Astrocyte (in vitro differentiated cells and primary cell): ENCODE results near the gene GRIN3B.

Source experiments
- EZH2 ChIP-seq: IDR thresholded peaks from 2 replicates; pipeline ENCODE4 v1.6.1; 2012; ENCODE audit warnings: mild to moderate bottlenecking, low read length, inconsistent platforms; ENCODE audit not compliant: insufficient read depth
- TF ChIP-seq, protein P1 (sequence below): IDR thresholded peaks from 2 replicates; pipeline ENCODE4 v1.5.1; 2011; ENCODE audit warnings: low read depth, mild to moderate bottlenecking, inconsistent platforms, low read length, moderate library complexity; ENCODE audit not compliant: insufficient read depth

GRCh38 chr19:1010586-1011510, 10.6 kb downstream of the GRIN3B start:
- TF ChIP-seq, protein P1, sequence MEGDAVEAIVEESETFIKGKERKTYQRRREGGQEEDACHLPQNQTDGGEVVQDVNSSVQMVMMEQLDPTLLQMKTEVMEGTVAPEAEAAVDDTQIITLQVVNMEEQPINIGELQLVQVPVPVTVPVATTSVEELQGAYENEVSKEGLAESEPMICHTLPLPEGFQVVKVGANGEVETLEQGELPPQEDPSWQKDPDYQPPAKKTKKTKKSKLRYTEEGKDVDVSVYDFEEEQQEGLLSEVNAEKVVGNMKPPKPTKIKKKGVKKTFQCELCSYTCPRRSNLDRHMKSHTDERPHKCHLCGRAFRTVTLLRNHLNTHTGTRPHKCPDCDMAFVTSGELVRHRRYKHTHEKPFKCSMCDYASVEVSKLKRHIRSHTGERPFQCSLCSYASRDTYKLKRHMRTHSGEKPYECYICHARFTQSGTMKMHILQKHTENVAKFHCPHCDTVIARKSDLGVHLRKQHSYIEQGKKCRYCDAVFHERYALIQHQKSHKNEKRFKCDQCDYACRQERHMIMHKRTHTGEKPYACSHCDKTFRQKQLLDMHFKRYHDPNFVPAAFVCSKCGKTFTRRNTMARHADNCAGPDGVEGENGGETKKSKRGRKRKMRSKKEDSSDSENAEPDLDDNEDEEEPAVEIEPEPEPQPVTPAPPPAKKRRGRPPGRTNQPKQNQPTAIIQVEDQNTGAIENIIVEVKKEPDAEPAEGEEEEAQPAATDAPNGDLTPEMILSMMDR = no peak
- TF ChIP-seq EZH2 = no peak
